C4-2B (cell line): ENCODE results near the gene BEND7.

Experiments
- CTCF ChIP-seq: fragments of 450-650 bp; conservative IDR thresholded peaks from 2 replicates; pipeline ENCODE4 v1.5.1; 2017; ENCODE audit warnings: mild to moderate bottlenecking
- ZFX ChIP-seq: fragments of 450-650 bp; IDR thresholded peaks from 2 replicates; pipeline ENCODE4 v1.6.1; 2017

- TF ChIP-seq CTCF (no peak), ZFX (no peak)
Measured at GRCh38 chr10:13490503-13490902, 38.3 kb downstream of the BEND7 start.
